Fibroblast of peridontal ligament (primary cell): ENCODE data around the gene PRSS12.
"Not testable (repeated sequence)": the region's sequence is repeated elsewhere in the genome, so short reads cannot be mapped to it uniquely, and the experiment has no call there.

Experiments
- DNase-seq: peaks from one replicate; pipeline ENCODE4 v3.0.0-alpha.2; 2010; ENCODE audit errors: extremely low read depth

The PRSS12 gene

GRCh38 chr4:118352843-118353533, at the start of gene PRSS12:
PRSS12 (minus strand) TSS chr4:118353003; CDS start chr4:118352720, 283 bp downstream.
- DNase-seq = peak; percentile 69

GRCh38 chr4:118400356-118400755, 47.6 kb upstream of the PRSS12 start:
- no peak for DNase-seq

GRCh38 chr4:118399883-118400282, 47.1 kb upstream of the PRSS12 start:
- peak; percentile 41 for DNase-seq

GRCh38 chr4:118398226-118399090, 45.7 kb upstream of the PRSS12 start:
- no peak for DNase-seq

- peak; percentile 27 for DNase-seq
Measured at GRCh38 chr4:118397623-118397979, 44.8 kb upstream of the PRSS12 start.

GRCh38 chr4:118396881-118397622, 44.2 kb upstream of the PRSS12 start:
- DNase-seq = peak; percentile 28

GRCh38 chr4:118395057-118395644, 42.3 kb upstream of the PRSS12 start:
- peak; percentile 25 for DNase-seq

- DNase-seq = not testable (repeated sequence)
Measured at GRCh38 chr4:118392509-118392908, 39.7 kb upstream of the PRSS12 start.

- DNase-seq = peak; percentile 61
Measured at GRCh38 chr4:118390121-118390520, 37.3 kb upstream of the PRSS12 start.

GRCh38 chr4:118389721-118390120, 36.9 kb upstream of the PRSS12 start:
- DNase-seq = peak; percentile 55

GRCh38 chr4:118388606-118389005, 35.8 kb upstream of the PRSS12 start:
- no peak for DNase-seq

- DNase-seq = no peak
Measured at GRCh38 chr4:118381902-118382301, 29.1 kb upstream of the PRSS12 start.

- peak; percentile 70 for DNase-seq
Measured at GRCh38 chr4:118373614-118374255, 20.9 kb upstream of the PRSS12 start.

GRCh38 chr4:118372251-118372650, 19.4 kb upstream of the PRSS12 start:
- no peak for DNase-seq

- DNase-seq = no peak
Measured at GRCh38 chr4:118369231-118369630, 16.4 kb upstream of the PRSS12 start.

- DNase-seq = no peak
Measured at GRCh38 chr4:118367872-118368271, 15.1 kb upstream of the PRSS12 start.

- DNase-seq = no peak
Measured at GRCh38 chr4:118367361-118367760, 14.6 kb upstream of the PRSS12 start.

- no peak for DNase-seq
Measured at GRCh38 chr4:118363166-118363565, 10.4 kb upstream of the PRSS12 start.

- DNase-seq = no peak
Measured at GRCh38 chr4:118361192-118361591, 8.4 kb upstream of the PRSS12 start.

GRCh38 chr4:118360106-118360505, 7.3 kb upstream of the PRSS12 start:
- DNase-seq = no peak

GRCh38 chr4:118357601-118358000, 4.8 kb upstream of the PRSS12 start:
- no peak for DNase-seq
